ENCODE data around the gene MRPS33. TPM values are rescaled to one million over a fixed set of nuclear protein-coding genes. Genes with fewer than 3 reads are reported as not detected.
"Not testable (repeated sequence)": the region's sequence is repeated elsewhere in the genome, so short reads cannot be mapped to it uniquely, and the experiment has no call there.

Gene MRPS33
- total and polyA plus RNA-seq, 4 experiments from 2014 or later, result 46.7 to 88.0 (median 64.0) TPM

GRCh38 chr7:140977741-140978140 is 37.0 kb downstream of the MRPS33 start:
- peaks cover 4 to 9% of the 10 kb centered on the region in 2 donors for H3K27me3 Mint-ChIP-seq

DNA sequence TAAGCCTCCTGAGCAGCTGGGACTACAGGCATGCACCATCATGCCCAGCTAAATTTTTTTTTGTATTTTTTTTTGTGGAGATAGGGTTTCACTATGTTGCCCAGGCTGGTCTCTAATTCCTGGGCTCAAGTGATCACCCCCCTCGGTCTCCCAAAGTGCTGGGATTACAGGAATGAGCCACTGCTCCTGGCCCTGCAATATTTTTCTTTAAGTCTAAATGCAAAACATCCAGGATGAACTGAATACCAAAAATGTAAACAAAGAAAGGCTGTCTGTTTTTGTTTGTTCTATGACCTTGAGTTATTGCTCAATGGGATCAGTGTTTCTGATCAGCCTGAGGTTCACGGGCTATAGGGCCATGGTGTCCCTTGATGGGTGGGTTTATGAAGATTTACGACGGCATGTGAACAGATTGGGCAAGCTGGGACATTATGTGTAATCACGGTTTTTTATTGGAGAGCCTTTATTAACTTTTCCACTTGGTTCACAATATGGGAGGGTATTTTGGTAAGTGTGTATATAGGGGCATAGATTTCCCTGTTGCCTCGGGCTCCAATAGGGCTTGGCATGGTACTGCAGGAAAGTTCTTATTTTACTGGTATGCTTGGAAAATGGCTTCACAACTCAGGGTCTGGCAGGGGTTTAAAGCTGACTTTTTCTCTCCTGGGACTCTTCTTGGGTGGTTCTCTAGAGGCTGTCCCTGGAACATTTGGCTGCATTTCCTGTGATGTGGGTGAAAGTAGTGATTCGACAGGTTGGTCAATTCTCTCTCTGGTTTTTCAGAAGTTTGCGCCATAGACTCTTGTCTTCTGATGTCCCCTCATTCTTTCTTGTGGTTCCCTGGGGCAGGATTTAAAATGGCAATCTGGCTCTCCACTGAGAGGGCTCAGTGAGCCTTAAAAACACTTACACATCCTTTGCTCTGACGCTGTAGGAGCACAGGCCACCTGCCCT is 41.6 kb downstream of the MRPS33 start:
- intact Hi-C loops (cut with micrococcal nuclease), result no loop called here
- ChIA-PET CTCF (ENCODE audit: partially characterized antibody) (no interaction called here), POLR2A (ENCODE audit: partially characterized antibody) (no interaction called here)
- Histone ChIP-seq H3K36me3 (ENCODE audit: insufficient read depth, low read length) (no peaks in the 10 kb centered on the region), H3K4me3 (ENCODE audit: low read length in 2 of 2) (no peak overlapping the region), H3K27me3 (ENCODE audit: insufficient read depth, low read length) (no peaks in the 10 kb centered on the region), H3K4me1 (ENCODE audit: insufficient read depth, low read length) (no peaks in the 10 kb centered on the region), H3K9me3 (ENCODE audit: control insufficient read depth in 1 of 2, low read length in 2 of 2) (no peaks in the 10 kb centered on the region), H3K27ac (ENCODE audit: low read depth, low read length) (no peak overlapping the region)
- Mint-ChIP-seq H3K27ac (no peak overlapping the region), H3K36me3 (no peaks in the 10 kb centered on the region), H3K27me3 (peaks cover 0 to 2% of the 10 kb centered on the region in 2 donors), H3K4me1 (no peaks in the 10 kb centered on the region), H3K4me3 (no peak overlapping the region), H3K9me3 (no peaks in the 10 kb centered on the region)
- no peak for DNase-seq

More at GRCh38 chr7:140977741-140978140, 37.0 kb downstream of the MRPS33 start:
- Mint-ChIP-seq H3K4me1 (no peaks in the 10 kb centered on the region), H3K4me3 (no peak overlapping the region), H3K36me3 (no peaks in the 10 kb centered on the region), H3K9me3 (no peaks in the 10 kb centered on the region), H3K27ac (peak overlapping the region in 1 of 7 donors; percentile 14)
- no peak overlapping the region for H3K4me3 ChIP-seq (ENCODE audit: low read length in 2 of 2)
- POLR2A ChIA-PET (ENCODE audit: partially characterized antibody), result no interaction called here
- intact Hi-C loops (cut with micrococcal nuclease), result loop anchor here (1.0 kb wide), 1 partner anchor 26 kb away; no protein-coding TSS in a partner anchor
- no peak for DNase-seq
- H3K9me3 ChIP-seq (ENCODE audit: control insufficient read depth in 1 of 2, low read length in 2 of 2), result no peaks in the 10 kb centered on the region
- H3K27ac ChIP-seq (ENCODE audit: low read depth, low read length), result no peak overlapping the region
- CTCF ChIA-PET (ENCODE audit: partially characterized antibody), result no interaction called here
- no peaks in the 10 kb centered on the region for H3K36me3 ChIP-seq (ENCODE audit: insufficient read depth, low read length)
- H3K4me1 ChIP-seq (ENCODE audit: insufficient read depth, low read length), result no peaks in the 10 kb centered on the region
- H3K27me3 ChIP-seq (ENCODE audit: insufficient read depth, low read length), result no peaks in the 10 kb centered on the region

DNA sequence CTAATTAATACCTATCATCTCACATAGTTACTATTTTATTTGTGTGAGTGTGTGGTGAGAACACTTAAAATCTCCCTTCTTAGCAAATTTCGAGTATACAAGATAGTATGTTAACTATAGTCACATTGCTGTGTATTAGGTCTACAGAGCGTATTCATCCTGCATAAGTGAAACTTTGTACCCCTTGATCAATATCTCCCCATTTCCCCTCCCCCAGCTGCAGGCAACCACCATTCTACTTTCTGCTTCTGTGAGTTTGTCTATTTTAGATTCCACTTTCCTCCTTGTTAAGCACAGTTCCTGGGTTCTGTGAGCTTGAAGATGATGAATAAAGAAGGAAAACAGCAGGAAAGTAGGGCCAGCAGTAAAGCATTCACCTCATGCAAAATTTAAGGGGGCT is 42.4 kb downstream of the MRPS33 start:
- intact Hi-C loops (cut with micrococcal nuclease), result no loop called here
- no peak overlapping the region for H3K27ac Mint-ChIP-seq
- no peaks in the 10 kb centered on the region for H3K4me1 Mint-ChIP-seq
- Histone ChIP-seq H3K27me3 (ENCODE audit: insufficient read depth, low read length) (no peaks in the 10 kb centered on the region), H3K9me3 (ENCODE audit: control insufficient read depth in 1 of 2, low read length in 2 of 2) (no peaks in the 10 kb centered on the region), H3K27ac (ENCODE audit: low read depth, low read length) (no peak overlapping the region), H3K4me1 (ENCODE audit: insufficient read depth, low read length) (no peaks in the 10 kb centered on the region), H3K36me3 (ENCODE audit: insufficient read depth, low read length) (no peaks in the 10 kb centered on the region), H3K4me3 (ENCODE audit: low read length in 2 of 2) (no peak overlapping the region)
- POLR2A ChIA-PET (ENCODE audit: partially characterized antibody), result no interaction called here
- H3K4me3 Mint-ChIP-seq, result no peak overlapping the region
- no peaks in the 10 kb centered on the region for H3K9me3 Mint-ChIP-seq
- DNase-seq, result no peak
- CTCF ChIA-PET (ENCODE audit: partially characterized antibody), result no interaction called here
- H3K27me3 Mint-ChIP-seq, result peaks cover 0 to 2% of the 10 kb centered on the region in 2 donors
- no peaks in the 10 kb centered on the region for H3K36me3 Mint-ChIP-seq

DNA sequence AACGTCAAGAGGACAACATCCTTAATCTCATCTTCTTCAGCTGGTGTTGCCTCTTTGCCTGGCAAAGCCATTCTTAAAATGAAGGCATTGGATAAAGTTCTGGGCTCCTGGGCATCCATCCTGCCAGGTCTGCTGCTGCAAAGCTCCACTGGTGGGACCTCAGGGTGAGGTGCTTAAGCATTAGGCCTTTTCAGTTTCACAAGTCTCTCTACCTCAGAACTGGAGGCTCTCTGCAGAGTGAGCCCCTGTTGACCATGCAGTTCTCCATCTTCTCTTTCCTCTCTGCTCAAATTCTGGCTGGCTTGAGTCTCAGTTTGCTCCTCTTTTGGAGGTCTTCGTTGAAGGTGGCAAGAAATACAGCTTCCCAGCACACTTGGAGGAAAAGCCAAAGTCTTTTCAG is 47.3 kb downstream of the MRPS33 start:
- Histone ChIP-seq H3K4me3 (ENCODE audit: low read length in 2 of 2) (no peak overlapping the region), H3K27ac (ENCODE audit: low read depth, low read length) (no peak overlapping the region), H3K9me3 (ENCODE audit: control insufficient read depth in 1 of 2, low read length in 2 of 2) (no peaks in the 10 kb centered on the region), H3K27me3 (ENCODE audit: insufficient read depth, low read length) (no peaks in the 10 kb centered on the region), H3K4me1 (ENCODE audit: insufficient read depth, low read length) (no peaks in the 10 kb centered on the region), H3K36me3 (ENCODE audit: insufficient read depth, low read length) (no peaks in the 10 kb centered on the region)
- Mint-ChIP-seq H3K27ac (no peak overlapping the region), H3K4me3 (no peak overlapping the region), H3K36me3 (no peaks in the 10 kb centered on the region), H3K27me3 (peaks cover 0 to 1% of the 10 kb centered on the region in 2 donors), H3K9me3 (no peaks in the 10 kb centered on the region), H3K4me1 (no peaks in the 10 kb centered on the region)
- intact Hi-C loops (cut with micrococcal nuclease), result no loop called here
- CTCF ChIA-PET (ENCODE audit: partially characterized antibody), result no interaction called here
- POLR2A ChIA-PET (ENCODE audit: partially characterized antibody), result no interaction called here
- DNase-seq, result no peak

- H3K4me1 Mint-ChIP-seq, result no peaks in the 10 kb centered on the region
Observed at GRCh38 chr7:140966561-140967233, 48.1 kb downstream of the MRPS33 start.

DNA sequence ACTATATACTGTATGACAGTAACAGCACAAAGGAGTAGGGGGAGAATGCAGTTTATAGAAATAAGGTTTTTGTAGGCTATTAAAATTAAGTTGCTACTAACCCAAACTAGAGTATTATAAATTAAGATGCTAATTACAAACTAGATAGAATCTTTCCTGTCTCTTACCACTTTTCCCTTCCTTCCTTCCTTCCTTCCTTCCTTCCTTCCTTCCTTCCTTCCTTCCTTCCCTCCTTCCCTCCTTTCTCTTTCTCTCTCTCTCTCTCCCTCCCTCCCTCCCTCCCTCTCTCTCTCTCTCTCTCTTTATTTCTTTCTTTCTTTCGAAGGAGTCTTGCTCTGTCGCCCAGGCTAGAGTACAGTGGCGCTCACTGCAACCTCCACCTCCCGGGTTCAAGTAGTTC is 53.6 kb downstream of the MRPS33 start:
- Mint-ChIP-seq H3K36me3 (no peaks in the 10 kb centered on the region), H3K4me1 (no peaks in the 10 kb centered on the region), H3K4me3 (peak overlapping the region in 1 of 8 donors; percentile 66), H3K27ac (no peak overlapping the region), H3K9me3 (peaks cover 0 to 4% (median 2%) of the 10 kb centered on the region in 8 donors), H3K27me3 (peaks cover 3% of the 10 kb centered on the region in 2 donors)
- Histone ChIP-seq H3K27ac (ENCODE audit: low read depth, low read length) (no peak overlapping the region), H3K36me3 (ENCODE audit: insufficient read depth, low read length) (no peaks in the 10 kb centered on the region), H3K4me1 (ENCODE audit: insufficient read depth, low read length) (no peaks in the 10 kb centered on the region), H3K27me3 (ENCODE audit: insufficient read depth, low read length) (no peaks in the 10 kb centered on the region), H3K9me3 (ENCODE audit: control insufficient read depth in 1 of 2, low read length in 2 of 2) (no peaks in the 10 kb centered on the region), H3K4me3 (ENCODE audit: low read length in 2 of 2) (no peak overlapping the region)
- intact Hi-C loops (cut with micrococcal nuclease), result no loop called here
- POLR2A ChIA-PET (ENCODE audit: partially characterized antibody), result no interaction called here
- CTCF ChIA-PET (ENCODE audit: partially characterized antibody), result no interaction called here
- DNase-seq, result no peak

More at GRCh38 chr7:140966561-140967233, 48.1 kb downstream of the MRPS33 start:
- Histone ChIP-seq H3K4me3 (ENCODE audit: low read length in 2 of 2) (no peak overlapping the region), H3K4me1 (ENCODE audit: insufficient read depth, low read length) (no peaks in the 10 kb centered on the region), H3K36me3 (ENCODE audit: insufficient read depth, low read length) (no peaks in the 10 kb centered on the region), H3K27ac (ENCODE audit: low read depth, low read length) (no peak overlapping the region), H3K9me3 (ENCODE audit: control insufficient read depth in 1 of 2, low read length in 2 of 2) (no peaks in the 10 kb centered on the region), H3K27me3 (ENCODE audit: insufficient read depth, low read length) (no peaks in the 10 kb centered on the region)
- H3K9me3 Mint-ChIP-seq, result no peaks in the 10 kb centered on the region
- POLR2A ChIA-PET (ENCODE audit: partially characterized antibody), result no interaction called here
- no peak overlapping the region for H3K4me3 Mint-ChIP-seq
- CTCF ChIA-PET (ENCODE audit: partially characterized antibody), result no interaction called here
- H3K27me3 Mint-ChIP-seq, result no peaks in the 10 kb centered on the region
- intact Hi-C loops (cut with micrococcal nuclease), result no loop called here
- no peak for DNase-seq
- no peaks in the 10 kb centered on the region for H3K36me3 Mint-ChIP-seq
- H3K27ac Mint-ChIP-seq, result no peak overlapping the region

- POLR2A ChIA-PET (ENCODE audit: partially characterized antibody); H3K27ac ChIP-seq (ENCODE audit: low read depth, low read length); H3K4me1 ChIP-seq (ENCODE audit: insufficient read depth, low read length); H3K27ac Mint-ChIP-seq; H3K27me3 Mint-ChIP-seq; DNase-seq; H3K4me3 ChIP-seq (ENCODE audit: low read length in 2 of 2); intact Hi-C loops (cut with micrococcal nuclease); H3K4me3 Mint-ChIP-seq; H3K27me3 ChIP-seq (ENCODE audit: insufficient read depth, low read length); H3K36me3 Mint-ChIP-seq; H3K4me1 Mint-ChIP-seq; H3K36me3 ChIP-seq (ENCODE audit: insufficient read depth, low read length); H3K9me3 Mint-ChIP-seq; H3K9me3 ChIP-seq (ENCODE audit: control insufficient read depth in 1 of 2, low read length in 2 of 2); CTCF ChIA-PET (ENCODE audit: partially characterized antibody): not testable (repeated sequence)
Observed at GRCh38 chr7:140956997-140957396, 57.8 kb downstream of the MRPS33 start.

Data from CD4-positive, alpha-beta memory T cell (primary cell).